ENCODE results near the gene LY6G6D. TPM values are rescaled to one million over a fixed set of nuclear protein-coding genes. Genes with fewer than 3 reads are reported as not detected.

LY6G6D gene
- total and polyA plus RNA-seq, 11 donors: 0.75 TPM; not detected in 10

DNA sequence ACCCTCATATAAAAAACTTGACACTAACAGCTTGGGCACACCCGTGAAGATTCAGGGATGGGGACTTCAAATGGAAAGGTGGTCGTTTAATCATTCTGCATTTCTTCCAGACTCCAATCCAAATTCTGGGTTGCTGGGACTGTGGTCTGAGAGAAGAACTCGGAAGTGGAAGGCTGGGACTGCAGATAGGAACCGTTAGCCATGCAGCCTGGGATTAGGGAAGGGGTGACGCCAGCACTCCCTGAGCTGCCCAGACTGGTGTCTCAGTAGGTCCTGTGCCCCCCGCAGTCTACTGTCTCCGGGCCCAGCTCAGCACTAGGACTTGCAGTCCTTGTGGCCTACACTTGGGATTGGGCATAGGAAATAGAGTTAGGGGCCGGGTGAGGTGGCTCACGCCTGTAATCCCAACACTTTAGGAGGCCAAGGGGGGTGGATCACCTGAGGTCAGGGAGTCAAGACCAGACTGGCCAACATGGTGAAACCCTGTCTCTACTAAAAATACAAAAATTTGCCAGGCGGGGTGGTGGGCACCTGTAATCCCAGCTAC, 21.7 kb downstream of the LY6G6D start:
- intact Hi-C loops (cut with DNase I): loop anchor here in 4 of 10 donors (5.0 to 10.0 kb wide), 5 partner anchors 35 to 98 kb away; partner anchors contain the start of genes ABHD16A (in 1 of the 4), HSPA1B (in 1 of the 4) and VARS1 (in 1 of the 4)
- 44 to 51% (median 46%) methylated on average over 10 of the region's 10 CpGs for WGBS, 4 donors
- Histone ChIP-seq H3K4me3 (peak overlapping the region; percentile 40 to 91 (median 78)), H3K27ac (peak overlapping the region; percentile 67 to 99 (median 92)), H3K4me1 (peaks cover 5 to 69% (median 49%) of the 10 kb centered on the region in 12 donors), H3K27me3 (no peaks in the 10 kb centered on the region), H3K9me3 (no peaks in the 10 kb centered on the region), H3K36me3 (peaks cover 3 to 32% (median 23%) of the 10 kb centered on the region in 9 donors)
- ATAC-seq: no peak
- TF ChIP-seq CTCF (IDR thresholded peaks at IDR 0.05): no peak
- TF ChIP-seq POLR2A (IDR thresholded peaks at IDR 0.05): no peak
- peak in 1 of 5 donors; percentile 30 for DNase-seq

DNA sequence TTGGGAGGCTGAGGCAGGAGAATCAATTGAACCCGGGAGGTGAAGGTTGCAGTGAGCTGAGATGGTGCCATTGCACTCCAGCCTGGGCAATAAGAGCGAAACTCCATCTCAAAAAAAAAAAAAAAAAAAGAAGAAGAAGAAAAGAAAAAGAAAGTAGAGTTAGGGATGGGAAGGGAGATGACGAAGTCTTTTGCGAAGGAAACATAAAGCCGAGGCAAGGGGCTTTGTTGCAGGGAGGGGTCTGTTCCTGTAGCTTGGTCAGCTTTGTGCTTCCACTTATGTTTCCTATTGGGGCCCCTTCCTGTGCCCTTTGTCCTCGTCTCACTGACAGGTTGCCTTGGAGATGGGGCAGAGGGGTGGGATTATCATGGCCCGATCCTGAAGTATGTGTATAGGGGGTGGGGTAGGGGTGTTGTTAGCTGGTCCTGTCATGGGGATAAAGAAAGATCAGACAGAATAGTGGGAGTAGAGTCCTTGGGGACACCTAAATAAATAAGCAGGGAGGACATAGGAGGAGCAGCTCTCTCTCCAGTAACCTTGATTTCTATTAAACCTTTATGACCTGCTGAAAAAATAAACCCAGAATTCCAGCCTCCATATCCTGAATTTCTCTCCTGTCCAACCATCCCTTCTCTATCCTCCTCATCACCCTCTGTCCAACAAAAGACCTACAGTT, 22.3 kb downstream of the LY6G6D start:
- intact Hi-C loops (cut with DNase I): loop anchor here in 4 of 10 donors (5.0 to 10.0 kb wide), 5 partner anchors 35 to 97 kb away; partner anchors contain the start of genes ABHD16A (in 1 of the 4), HSPA1B (in 1 of the 4) and VARS1 (in 1 of the 4)
- H3K9me3 ChIP-seq: no peaks in the 10 kb centered on the region
- H3K27me3 ChIP-seq: no peaks in the 10 kb centered on the region
- DNase-seq (no peak), ATAC-seq (no peak)
- peak overlapping the region in 6 of 12 donors; percentile 65 to 91 (median 84) for H3K4me3 ChIP-seq
- H3K36me3 ChIP-seq: peaks cover under 1 to 27% (median 17%) of the 10 kb centered on the region in 9 donors
- peak overlapping the region; percentile 67 to 99 (median 92) for H3K27ac ChIP-seq
- TF ChIP-seq POLR2A (IDR thresholded peaks at IDR 0.05): peak in 1 of 2 donors; percentile 20
- TF ChIP-seq CTCF (IDR thresholded peaks at IDR 0.05): no peak
- 53 to 61% (median 57%) methylated on average over 7 of the region's 7 CpGs for WGBS, 4 donors
- H3K4me1 ChIP-seq: peaks cover 5 to 63% (median 47%) of the 10 kb centered on the region in 12 donors

- H3K27me3 ChIP-seq: no peaks in the 10 kb centered on the region
- intact Hi-C loops (cut with DNase I): loop anchor here in 4 of 10 donors (2.0 to 10.0 kb wide), 6 partner anchors 36 to 97 kb away; partner anchors contain the start of genes ABHD16A (in 1 of the 4), HSPA1B (in 1 of the 4), LY6G5C (in 1 of the 4) and VARS1 (in 1 of the 4)
- no peaks in the 10 kb centered on the region for H3K9me3 ChIP-seq
- H3K27ac ChIP-seq: peak overlapping the region in 10 of 12 donors; percentile 33 to 99 (median 94)
- no peak for TF ChIP-seq POLR2A (IDR thresholded peaks at IDR 0.05)
- TF ChIP-seq CTCF (IDR thresholded peaks at IDR 0.05): peak in 3 of 12 donors; percentile 16 to 19 (median 19)
- WGBS, 4 donors: 33 to 41% (median 37%) methylated on average over 6 of the region's 6 CpGs
- H3K4me1 ChIP-seq: peaks cover 5 to 55% (median 46%) of the 10 kb centered on the region in 12 donors
- DNase-seq: peak in 4 of 5 donors; percentile 56 to 69 (median 60)
- peak overlapping the region in 2 of 12 donors; percentile 8 to 89 for H3K4me3 ChIP-seq
- H3K36me3 ChIP-seq: peaks cover 0 to 18% (median 8%) of the 10 kb centered on the region in 9 donors
- peak in 1 of 4 donors; percentile 25 for ATAC-seq
Observed at GRCh38 chr6:31737991-31738979, 23.1 kb downstream of the LY6G6D start.
